Stimulated activated naive B cell treated with anti-CD40 and anti-IgM and Interleukin-4, amounts not matched to agents 10 μg/mL and 1 μg/mL and 100 μg/mL, for 72 hours (primary cell): ENCODE results near the gene CGB2.
"Not testable (repeated sequence)": the region's sequence is repeated elsewhere in the genome, so short reads cannot be mapped to it uniquely, and the experiment has no call there.

Source experiments
- ATAC-seq, 2 donors: fragments of 150-1000 bp; cut with Tn5 transposase; replicated peaks; 2 replicates each; pipeline ENCODE4 v1.10.0; 2021; ENCODE audit warnings: moderate library complexity in 1 of 2
- DNase-seq: peaks from one replicate; pipeline ENCODE4 v3.0.0; 2021
- H3K27ac Mint-ChIP-seq: one replicate; pipeline ENCODE4 v1.8.0; 2022; ENCODE audit warnings: mild to moderate bottlenecking, mixed read lengths
- H3K27me3 Mint-ChIP-seq, 2 donors: one replicate each; pipeline ENCODE4 v1.8.0; 2022; ENCODE audit warnings: mixed read lengths in 2 of 2
- H3K36me3 Mint-ChIP-seq, 2 donors: one replicate each; pipeline ENCODE4 v1.8.0; 2022; ENCODE audit warnings: mixed read lengths in 2 of 2, mild to moderate bottlenecking in 1 of 2
- H3K4me1 Mint-ChIP-seq, 2 donors: one replicate each; pipeline ENCODE4 v1.8.0; 2022; ENCODE audit warnings: mixed read lengths in 2 of 2, mild to moderate bottlenecking in 1 of 2
- H3K4me3 Mint-ChIP-seq, 2 donors: one replicate each; pipeline ENCODE4 v1.8.0; 2022; ENCODE audit warnings: mild to moderate bottlenecking in 2 of 2, mixed read lengths in 2 of 2, moderate library complexity in 1 of 2
- H3K9me3 Mint-ChIP-seq, 2 donors: one replicate each; pipeline ENCODE4 v1.8.0; 2022; ENCODE audit warnings: mixed read lengths in 2 of 2, mild to moderate bottlenecking in 1 of 2

CGB2 gene

GRCh38 chr19:49059053-49059452 lies 27.4 kb downstream of the CGB2 start:
- Mint-ChIP-seq H3K27ac (no peak overlapping the region), H3K4me1 (peaks cover 24 to 33% of the 10 kb centered on the region in 2 donors), H3K4me3 (no peak overlapping the region), H3K27me3 (peaks cover 51 to 81% of the 10 kb centered on the region in 2 donors), H3K9me3 (peaks cover 0 to 2% of the 10 kb centered on the region in 2 donors), H3K36me3 (no peaks in the 10 kb centered on the region)
- no peak for ATAC-seq
- no peak for DNase-seq

GRCh38 chr19:49061000-49061399 lies 29.3 kb downstream of the CGB2 start:
- DNase-seq = no peak
- Mint-ChIP-seq H3K4me3 (no peak overlapping the region), H3K27me3 (peaks cover 56 to 84% of the 10 kb centered on the region in 2 donors)

DNA sequence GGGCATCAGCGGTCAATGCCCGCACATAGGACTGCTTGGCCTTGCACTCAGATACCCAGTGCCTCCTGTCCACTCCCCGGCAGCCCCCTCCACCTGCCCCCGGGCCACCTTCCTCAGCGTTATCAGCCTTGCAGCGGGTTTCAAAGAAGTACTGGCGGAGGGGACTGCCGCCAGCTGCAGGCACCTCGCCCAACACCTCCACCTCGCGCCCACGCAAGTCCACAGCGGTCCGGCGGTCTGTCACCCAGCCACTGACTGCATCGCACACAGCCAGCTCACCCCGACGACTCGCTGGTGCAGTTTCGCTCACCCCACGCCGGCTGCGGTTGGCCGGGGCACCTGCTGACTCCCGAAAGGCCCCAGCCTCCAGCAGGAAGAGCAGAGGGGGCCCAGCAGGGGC lies 29.8 kb downstream of the CGB2 start:
- no peak overlapping the region for H3K4me3 Mint-ChIP-seq
- H3K9me3 Mint-ChIP-seq = peaks cover 0 to 2% of the 10 kb centered on the region in 2 donors
- H3K27ac Mint-ChIP-seq = no peak overlapping the region
- H3K4me1 Mint-ChIP-seq = peaks cover 20 to 26% of the 10 kb centered on the region in 2 donors
- no peaks in the 10 kb centered on the region for H3K36me3 Mint-ChIP-seq
- peaks cover 59 to 84% of the 10 kb centered on the region in 2 donors for H3K27me3 Mint-ChIP-seq
- ATAC-seq (peak; percentile 15 to 36), DNase-seq (no peak)

More at GRCh38 chr19:49061000-49061399, 29.3 kb downstream of the CGB2 start:
- Mint-ChIP-seq H3K4me1 (peaks cover 23 to 30% of the 10 kb centered on the region in 2 donors), H3K36me3 (no peaks in the 10 kb centered on the region), H3K27ac (no peak overlapping the region), H3K9me3 (peaks cover 0 to 2% of the 10 kb centered on the region in 2 donors)
- ATAC-seq = no peak

DNA sequence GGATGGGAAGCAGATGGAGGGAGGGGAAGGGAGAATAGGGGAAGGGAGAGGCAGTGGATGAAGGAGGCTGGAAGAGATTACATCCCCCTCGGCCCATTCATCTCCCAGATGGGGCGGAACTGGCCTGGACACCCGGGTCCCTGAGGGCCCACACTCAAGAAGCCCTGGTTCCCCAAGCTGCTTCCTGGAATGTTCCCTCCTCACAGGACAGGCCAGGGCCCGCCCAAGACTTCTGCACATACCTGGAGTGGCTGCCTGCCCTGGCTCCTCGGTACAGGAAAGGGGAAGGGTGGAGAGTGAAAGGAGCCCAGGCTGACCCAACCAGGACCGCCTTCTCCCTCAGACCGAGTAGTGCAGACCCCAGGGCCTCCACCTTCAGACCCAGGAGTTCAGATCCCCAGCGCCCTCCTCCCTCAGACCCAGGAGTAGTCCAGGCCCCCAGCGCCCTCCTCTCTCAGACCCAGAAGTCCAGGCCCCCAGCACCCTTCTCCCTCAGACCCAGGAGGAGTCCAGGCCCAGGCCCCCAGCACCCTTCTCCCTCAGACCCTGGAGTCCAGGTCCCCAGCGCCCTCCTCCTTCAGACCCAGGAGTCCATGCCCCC lies 32.4 kb downstream of the CGB2 start:
- H3K36me3 Mint-ChIP-seq = no peaks in the 10 kb centered on the region
- H3K27me3 Mint-ChIP-seq = peaks cover 53 to 77% of the 10 kb centered on the region in 2 donors
- DNase-seq (no peak), ATAC-seq (no peak)
- no peak overlapping the region for H3K4me3 Mint-ChIP-seq
- H3K27ac Mint-ChIP-seq = no peak overlapping the region
- peaks cover 4 to 6% of the 10 kb centered on the region in 2 donors for H3K4me1 Mint-ChIP-seq
- peaks cover 0 to 2% of the 10 kb centered on the region in 2 donors for H3K9me3 Mint-ChIP-seq

GRCh38 chr19:49064768-49065611 lies 33.3 kb downstream of the CGB2 start, which contains the start of gene NTF4:
Gene NTF4, minus strand, starts transcription at chr19:49064818. Its CDS starts 2,821 bp downstream, at chr19:49061997.
- ATAC-seq (no peak), DNase-seq (no peak)
- Mint-ChIP-seq H3K4me1 (peaks cover 4 to 6% of the 10 kb centered on the region in 2 donors), H3K36me3 (no peaks in the 10 kb centered on the region), H3K9me3 (peaks cover 5% of the 10 kb centered on the region in 2 donors), H3K27me3 (peaks cover 55 to 78% of the 10 kb centered on the region in 2 donors), H3K4me3 (peak within 1 kb of the TSS in 1 of 2 donors; percentile 11), H3K27ac (no peak within 1 kb of the TSS)

GRCh38 chr19:49065905-49066512 lies 34.3 kb downstream of the CGB2 start:
- H3K27me3 Mint-ChIP-seq = peaks cover 56 to 78% of the 10 kb centered on the region in 2 donors
- ATAC-seq (no peak), DNase-seq (no peak)
- peaks cover 7 to 10% of the 10 kb centered on the region in 2 donors for H3K9me3 Mint-ChIP-seq
- no peak overlapping the region for H3K27ac Mint-ChIP-seq
- H3K36me3 Mint-ChIP-seq = peaks cover 3 to 6% of the 10 kb centered on the region in 2 donors
- H3K4me1 Mint-ChIP-seq = peaks cover 4 to 6% of the 10 kb centered on the region in 2 donors
- H3K4me3 Mint-ChIP-seq = no peak overlapping the region

- H3K9me3 Mint-ChIP-seq = peaks cover 7 to 10% of the 10 kb centered on the region in 2 donors
- peaks cover 3 to 6% of the 10 kb centered on the region in 2 donors for H3K36me3 Mint-ChIP-seq
- H3K27me3 Mint-ChIP-seq = peaks cover 50 to 81% of the 10 kb centered on the region in 2 donors
- peaks cover 4 to 5% of the 10 kb centered on the region in 2 donors for H3K4me1 Mint-ChIP-seq
- DNase-seq = no peak
- no peak overlapping the region for H3K4me3 Mint-ChIP-seq
- no peak for ATAC-seq
- no peak overlapping the region for H3K27ac Mint-ChIP-seq
Measured at GRCh38 chr19:49067554-49067953, 35.9 kb downstream of the CGB2 start.

GRCh38 chr19:49069026-49069425 lies 37.3 kb downstream of the CGB2 start:
- peaks cover 64 to 84% of the 10 kb centered on the region in 2 donors for H3K27me3 Mint-ChIP-seq
- ATAC-seq = no peak
- peaks cover 11 to 20% of the 10 kb centered on the region in 2 donors for H3K4me1 Mint-ChIP-seq
- H3K36me3 Mint-ChIP-seq = peaks cover 4 to 15% of the 10 kb centered on the region in 2 donors
- no peak overlapping the region for H3K27ac Mint-ChIP-seq
- peaks cover 8 to 10% of the 10 kb centered on the region in 2 donors for H3K9me3 Mint-ChIP-seq
- H3K4me3 Mint-ChIP-seq = no peak overlapping the region
- DNase-seq = no peak

GRCh38 chr19:49070416-49070815 lies 38.7 kb downstream of the CGB2 start:
- ATAC-seq = no peak
- DNase-seq = no peak
- Mint-ChIP-seq H3K27me3 (peaks cover 65 to 88% of the 10 kb centered on the region in 2 donors), H3K9me3 (peaks cover 8 to 10% of the 10 kb centered on the region in 2 donors), H3K4me1 (peaks cover 12 to 19% of the 10 kb centered on the region in 2 donors), H3K27ac (no peak overlapping the region), H3K4me3 (no peak overlapping the region), H3K36me3 (peaks cover 4 to 15% of the 10 kb centered on the region in 2 donors)

DNA sequence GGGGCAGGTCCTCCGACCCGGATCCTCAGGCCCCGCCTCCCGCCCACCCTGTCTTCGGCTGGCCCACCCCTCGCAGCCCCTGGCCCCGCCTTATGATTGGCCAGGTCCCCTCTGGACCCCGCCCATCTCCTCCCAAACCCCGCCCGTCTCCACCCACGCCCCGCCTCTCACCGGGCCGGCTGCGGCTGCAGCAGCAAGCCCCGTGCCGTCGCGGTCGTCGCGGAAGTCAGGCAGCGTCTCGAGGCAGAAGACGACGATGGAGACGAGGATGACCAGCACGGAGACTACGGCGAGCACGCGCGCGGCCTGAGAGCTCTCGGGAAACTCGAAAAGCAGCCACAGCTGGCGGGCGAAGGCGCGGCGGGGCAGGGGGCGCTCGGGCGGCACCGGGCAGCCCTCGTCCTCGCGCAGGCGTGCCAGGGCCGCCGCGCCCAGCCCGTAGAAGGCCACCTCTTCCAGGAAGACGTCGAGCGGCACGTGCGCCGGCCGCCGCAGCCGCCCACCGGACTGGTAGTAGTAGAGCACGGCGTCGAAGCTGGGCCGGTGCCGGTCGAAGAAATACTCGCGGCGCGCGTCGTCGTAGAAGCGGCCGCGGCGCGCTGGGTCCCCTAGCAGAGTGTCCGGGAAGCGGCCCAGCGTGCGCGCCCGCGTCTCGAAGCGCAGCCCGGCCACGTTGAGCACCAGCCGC lies 40.3 kb downstream of the CGB2 start:
- peak overlapping the region in 1 of 2 donors; percentile 31 for H3K4me3 Mint-ChIP-seq
- H3K27ac Mint-ChIP-seq = no peak overlapping the region
- ATAC-seq = no peak
- H3K27me3 Mint-ChIP-seq = peaks cover 61 to 84% of the 10 kb centered on the region in 2 donors
- peaks cover 9 to 16% of the 10 kb centered on the region in 2 donors for H3K4me1 Mint-ChIP-seq
- no peak for DNase-seq
- peaks cover 8 to 10% of the 10 kb centered on the region in 2 donors for H3K9me3 Mint-ChIP-seq
- peaks cover 4 to 15% of the 10 kb centered on the region in 2 donors for H3K36me3 Mint-ChIP-seq

GRCh38 chr19:49073514-49074378 lies 42.1 kb downstream of the CGB2 start:
- Mint-ChIP-seq H3K27ac (peak overlapping the region; percentile 68), H3K27me3 (peaks cover 52 to 74% of the 10 kb centered on the region in 2 donors), H3K9me3 (peaks cover 8 to 10% of the 10 kb centered on the region in 2 donors), H3K4me1 (peaks cover 9 to 16% of the 10 kb centered on the region in 2 donors), H3K36me3 (peaks cover 4 to 15% of the 10 kb centered on the region in 2 donors), H3K4me3 (peak overlapping the region; percentile 70 to 72)
- DNase-seq (no peak), ATAC-seq (no peak)

- H3K9me3 Mint-ChIP-seq, DNase-seq, H3K27ac Mint-ChIP-seq, H3K4me3 Mint-ChIP-seq, ATAC-seq: not testable (repeated sequence)
- H3K27me3 Mint-ChIP-seq = peaks cover 41 to 62% of the 10 kb centered on the region in 2 donors
- peaks cover 9 to 16% of the 10 kb centered on the region in 2 donors for H3K4me1 Mint-ChIP-seq
- peaks cover 4 to 15% of the 10 kb centered on the region in 2 donors for H3K36me3 Mint-ChIP-seq
Measured at GRCh38 chr19:49074869-49075268, 43.2 kb downstream of the CGB2 start.

DNA sequence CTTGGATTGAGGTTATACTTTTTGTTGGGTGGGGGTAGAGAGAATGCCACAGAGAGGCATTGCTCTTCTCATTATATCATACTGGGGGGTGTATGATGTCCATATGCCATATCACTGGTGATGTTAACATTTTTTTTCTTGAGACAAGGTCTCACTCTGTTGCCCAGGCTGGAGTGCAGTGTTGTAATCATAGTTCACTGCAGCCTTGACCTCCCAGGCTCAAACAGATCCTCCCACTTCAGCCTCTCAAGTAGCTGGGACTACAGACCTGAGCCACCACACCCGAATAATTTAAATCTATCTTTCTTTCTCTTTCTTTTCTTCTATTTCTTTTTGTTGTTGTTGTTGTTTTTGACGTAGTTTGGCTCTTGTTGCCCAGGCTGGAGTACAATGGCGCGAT lies 48.7 kb downstream of the CGB2 start:
- Mint-ChIP-seq H3K4me3 (no peak overlapping the region), H3K9me3 (no peaks in the 10 kb centered on the region), H3K27me3 (peaks cover 11 to 24% of the 10 kb centered on the region in 2 donors), H3K4me1 (peaks cover 6 to 8% of the 10 kb centered on the region in 2 donors), H3K36me3 (peaks cover 2 to 4% of the 10 kb centered on the region in 2 donors), H3K27ac (no peak overlapping the region)
- no peak for ATAC-seq
- DNase-seq = no peak
